Measurements from ENCODE around the gene MYADML2.
A peak's percentile ranks its signal among the peaks of the same experiment; 100 is the strongest.

Gene MYADML2

GRCh38 chr17:81928544-81929252 lies 18.3 kb downstream of the MYADML2 start:
- H3K27me3 ChIP-seq (ENCODE audit: control insufficient read depth, insufficient read depth, low read length): peaks cover 3% of the 10 kb centered on the region
- H3K4me3 ChIP-seq (ENCODE audit: low read depth, low read length): peak overlapping the region; percentile 72
- H3K9ac ChIP-seq (ENCODE audit: low read depth, low read length): peak overlapping the region; percentile 41
- peaks cover 11% of the 10 kb centered on the region for H3K4me1 ChIP-seq (ENCODE audit: control insufficient read depth, insufficient read depth, low read length)
- peaks cover 2% of the 10 kb centered on the region for H3K36me3 ChIP-seq (ENCODE audit: control insufficient read depth, insufficient read depth, low read length)
- no peaks in the 10 kb centered on the region for H3K9me3 ChIP-seq (ENCODE audit: control insufficient read depth, insufficient read depth, low read length)

- Histone ChIP-seq H3K4me3 (ENCODE audit: low read depth, low read length) (peak within 1 kb of the TSS; percentile 72), H3K4me1 (ENCODE audit: control insufficient read depth, insufficient read depth, low read length) (peaks cover 11% of the 10 kb centered on the region), H3K36me3 (ENCODE audit: control insufficient read depth, insufficient read depth, low read length) (peaks cover 1% of the 10 kb centered on the region), H3K27me3 (ENCODE audit: control insufficient read depth, insufficient read depth, low read length) (peaks cover 3% of the 10 kb centered on the region), H3K9ac (ENCODE audit: low read depth, low read length) (peak within 1 kb of the TSS; percentile 73), H3K9me3 (ENCODE audit: control insufficient read depth, insufficient read depth, low read length) (no peaks in the 10 kb centered on the region)
These were observed 19.1 kb downstream of the MYADML2 start, which contains the start of gene MAFG for GRCh38 chr17:81927653-81928543. Gene MAFG (minus strand): TSS chr17:81927735. CDS start chr17:81923185, 4,550 bp downstream.

GRCh38 chr17:81927152-81927652 lies 19.8 kb downstream of the MYADML2 start:
- peak overlapping the region; percentile 73 for H3K9ac ChIP-seq (ENCODE audit: low read depth, low read length)
- peak overlapping the region; percentile 68 for H3K4me3 ChIP-seq (ENCODE audit: low read depth, low read length)
- H3K4me1 ChIP-seq (ENCODE audit: control insufficient read depth, insufficient read depth, low read length): peaks cover 11% of the 10 kb centered on the region
- H3K9me3 ChIP-seq (ENCODE audit: control insufficient read depth, insufficient read depth, low read length): no peaks in the 10 kb centered on the region
- peaks cover 7% of the 10 kb centered on the region for H3K36me3 ChIP-seq (ENCODE audit: control insufficient read depth, insufficient read depth, low read length)
- peaks cover 3% of the 10 kb centered on the region for H3K27me3 ChIP-seq (ENCODE audit: control insufficient read depth, insufficient read depth, low read length)

GRCh38 chr17:81926451-81927151 lies 20.4 kb downstream of the MYADML2 start:
- H3K36me3 ChIP-seq (ENCODE audit: control insufficient read depth, insufficient read depth, low read length): peaks cover 13% of the 10 kb centered on the region
- H3K27me3 ChIP-seq (ENCODE audit: control insufficient read depth, insufficient read depth, low read length): peaks cover 3% of the 10 kb centered on the region
- H3K9ac ChIP-seq (ENCODE audit: low read depth, low read length): peak overlapping the region; percentile 73
- peak overlapping the region; percentile 68 for H3K4me3 ChIP-seq (ENCODE audit: low read depth, low read length)
- no peaks in the 10 kb centered on the region for H3K9me3 ChIP-seq (ENCODE audit: control insufficient read depth, insufficient read depth, low read length)
- peaks cover 11% of the 10 kb centered on the region for H3K4me1 ChIP-seq (ENCODE audit: control insufficient read depth, insufficient read depth, low read length)

DNA sequence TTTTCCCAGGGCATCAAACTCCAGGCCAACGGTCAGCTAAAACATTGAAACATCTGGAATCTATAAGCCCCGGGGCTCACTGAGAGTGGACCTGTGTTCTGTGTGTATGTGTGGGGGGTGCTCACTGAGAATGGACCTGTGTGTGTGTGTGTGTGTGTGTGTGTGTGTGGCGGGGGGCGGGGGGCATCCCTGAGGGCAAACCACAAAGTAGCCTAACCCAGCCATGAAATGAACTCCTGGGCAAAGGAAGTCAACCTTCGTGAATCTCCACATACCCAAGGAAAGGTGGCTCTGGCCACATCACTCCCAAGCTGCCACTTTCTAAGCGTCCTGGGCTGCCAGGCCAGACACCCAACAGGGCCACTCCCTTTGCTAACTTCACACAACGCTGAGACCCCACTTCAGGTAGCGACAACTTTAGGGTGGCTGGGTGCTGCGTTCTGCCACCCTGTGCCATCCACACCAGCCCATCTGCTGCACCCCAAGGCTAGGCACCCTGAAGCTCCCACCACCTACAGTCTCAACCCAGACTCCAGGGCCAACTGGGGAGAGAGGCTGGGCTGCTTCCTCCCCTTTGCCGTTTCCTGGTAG lies 21.1 kb downstream of the MYADML2 start:
- Histone ChIP-seq H3K4me1 (ENCODE audit: control insufficient read depth, insufficient read depth, low read length) (peaks cover 11% of the 10 kb centered on the region), H3K9me3 (ENCODE audit: control insufficient read depth, insufficient read depth, low read length) (no peaks in the 10 kb centered on the region), H3K27me3 (ENCODE audit: control insufficient read depth, insufficient read depth, low read length) (peaks cover 3% of the 10 kb centered on the region), H3K4me3 (ENCODE audit: low read depth, low read length) (peak overlapping the region; percentile 68), H3K9ac (ENCODE audit: low read depth, low read length) (peak overlapping the region; percentile 73), H3K36me3 (ENCODE audit: control insufficient read depth, insufficient read depth, low read length) (peaks cover 18% of the 10 kb centered on the region)

DNA sequence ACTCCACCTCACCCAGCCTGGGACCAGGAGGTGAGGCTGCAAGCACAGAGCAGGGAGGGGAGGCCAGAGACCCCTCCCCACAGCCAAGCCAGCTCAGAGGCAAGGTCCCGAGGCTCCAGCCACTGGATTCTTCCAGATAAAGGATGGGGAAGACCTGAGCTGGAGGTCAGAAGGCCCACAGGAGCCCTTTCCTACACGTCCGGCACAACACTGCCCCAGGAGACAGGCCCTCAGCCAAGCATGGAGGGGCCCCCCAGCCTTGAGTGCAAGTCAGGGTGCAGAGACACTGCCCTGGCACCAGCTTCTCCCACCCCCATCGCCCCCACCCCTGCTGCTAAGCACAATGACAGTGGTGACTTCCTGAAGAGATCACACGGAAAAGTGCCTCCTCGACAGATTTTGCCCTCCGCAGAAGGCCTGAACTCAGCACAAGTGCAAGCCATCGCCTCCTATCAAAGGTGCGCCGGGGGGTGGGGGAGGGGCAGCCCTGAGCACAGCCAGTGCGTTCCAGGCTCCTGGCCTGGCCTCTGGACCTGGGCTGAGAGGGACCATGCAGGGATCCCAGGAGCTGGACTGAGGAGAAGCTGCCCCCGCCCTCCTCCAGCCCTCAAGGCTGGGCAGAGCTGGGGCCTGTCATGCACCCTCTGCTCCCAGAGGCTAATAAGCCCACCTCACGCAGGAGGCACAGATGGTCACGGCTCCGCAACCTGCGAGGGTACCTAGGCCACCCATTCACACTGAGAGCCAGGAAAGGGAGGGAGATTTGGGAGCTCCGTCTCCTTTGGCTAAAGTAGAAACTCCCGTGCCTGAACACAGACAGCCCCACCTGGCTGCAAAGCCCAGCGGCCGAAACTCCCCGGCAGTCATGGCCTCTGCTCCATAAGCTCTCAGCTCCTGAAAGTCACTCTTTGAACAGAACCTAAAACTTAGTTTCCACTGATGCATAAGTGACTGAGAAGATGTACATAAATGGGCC lies 22.2 kb downstream of the MYADML2 start:
- Histone ChIP-seq H3K36me3 (ENCODE audit: control insufficient read depth, insufficient read depth, low read length) (peaks cover 24% of the 10 kb centered on the region), H3K9ac (ENCODE audit: low read depth, low read length) (peak overlapping the region; percentile 54), H3K4me3 (ENCODE audit: low read depth, low read length) (peak overlapping the region; percentile 35), H3K4me1 (ENCODE audit: control insufficient read depth, insufficient read depth, low read length) (peaks cover 11% of the 10 kb centered on the region), H3K9me3 (ENCODE audit: control insufficient read depth, insufficient read depth, low read length) (no peaks in the 10 kb centered on the region), H3K27me3 (ENCODE audit: control insufficient read depth, insufficient read depth, low read length) (peaks cover 3% of the 10 kb centered on the region)

- Histone ChIP-seq H3K4me1 (ENCODE audit: control insufficient read depth, insufficient read depth, low read length) (peaks cover 11% of the 10 kb centered on the region), H3K36me3 (ENCODE audit: control insufficient read depth, insufficient read depth, low read length) (peaks cover 32% of the 10 kb centered on the region), H3K9me3 (ENCODE audit: control insufficient read depth, insufficient read depth, low read length) (no peaks in the 10 kb centered on the region), H3K9ac (ENCODE audit: low read depth, low read length) (peak overlapping the region; percentile 54), H3K27me3 (ENCODE audit: control insufficient read depth, insufficient read depth, low read length) (no peaks in the 10 kb centered on the region), H3K4me3 (ENCODE audit: low read depth, low read length) (peak overlapping the region; percentile 35)
These were observed 23.5 kb downstream of the MYADML2 start for GRCh38 chr17:81923302-81924260.

DNA sequence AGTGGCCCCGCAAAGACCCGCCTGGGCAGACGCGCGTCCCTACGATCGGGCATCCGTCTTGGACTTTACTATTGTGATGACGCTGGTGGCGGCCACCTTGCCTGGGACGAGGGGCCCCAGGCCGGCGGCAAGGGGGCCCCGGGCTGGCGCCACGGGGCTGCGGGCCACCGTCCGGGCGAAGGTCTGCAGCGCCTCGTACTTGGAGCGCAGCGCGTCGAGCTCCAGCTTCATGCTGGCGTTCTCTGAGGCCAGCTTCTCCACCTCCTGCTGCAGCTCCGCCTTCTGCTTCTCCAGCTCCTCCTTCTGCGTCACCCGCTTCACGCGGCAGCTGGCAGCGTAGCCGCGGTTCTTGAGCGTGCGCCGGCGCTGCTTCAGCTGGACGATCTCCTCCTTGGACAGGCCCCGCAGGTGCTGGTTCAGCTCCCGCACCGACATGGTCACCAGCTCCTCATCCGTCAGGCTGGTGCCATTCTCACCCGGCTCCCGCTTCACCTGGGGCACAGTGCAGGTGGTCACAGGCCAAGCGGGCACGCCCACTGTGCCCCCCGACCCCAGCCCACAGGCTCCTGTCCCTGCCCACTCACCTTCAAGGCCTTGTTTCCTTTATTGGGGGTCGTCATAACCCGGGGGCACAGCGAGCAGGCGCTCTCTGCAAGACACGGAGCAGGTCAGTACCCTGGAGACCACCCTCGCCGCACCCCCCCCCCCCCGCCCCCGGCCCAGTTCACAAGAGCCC lies 24.3 kb downstream of the MYADML2 start:
- Histone ChIP-seq H3K9ac (ENCODE audit: low read depth, low read length) (no peak overlapping the region), H3K9me3 (ENCODE audit: control insufficient read depth, insufficient read depth, low read length) (no peaks in the 10 kb centered on the region), H3K27me3 (ENCODE audit: control insufficient read depth, insufficient read depth, low read length) (no peaks in the 10 kb centered on the region), H3K4me3 (ENCODE audit: low read depth, low read length) (no peak overlapping the region), H3K36me3 (ENCODE audit: control insufficient read depth, insufficient read depth, low read length) (peaks cover 32% of the 10 kb centered on the region), H3K4me1 (ENCODE audit: control insufficient read depth, insufficient read depth, low read length) (peaks cover 11% of the 10 kb centered on the region)

GRCh38 chr17:81921996-81922565 lies 25.0 kb downstream of the MYADML2 start:
- Histone ChIP-seq H3K9ac (ENCODE audit: low read depth, low read length) (no peak overlapping the region), H3K36me3 (ENCODE audit: control insufficient read depth, insufficient read depth, low read length) (peaks cover 32% of the 10 kb centered on the region), H3K4me1 (ENCODE audit: control insufficient read depth, insufficient read depth, low read length) (peaks cover 14% of the 10 kb centered on the region), H3K27me3 (ENCODE audit: control insufficient read depth, insufficient read depth, low read length) (no peaks in the 10 kb centered on the region), H3K9me3 (ENCODE audit: control insufficient read depth, insufficient read depth, low read length) (no peaks in the 10 kb centered on the region), H3K4me3 (ENCODE audit: low read depth, low read length) (no peak overlapping the region)
